Nucleus accumbens (tissue), 56 donors: ENCODE results near the gene SMARCAL1.

Source experiments
- DNase-seq, 56 donors: peaks; one replicate each; lab custom pipeline; 2025; lab: John Stamatoyannopoulos, UW

SMARCAL1 gene

DNA sequence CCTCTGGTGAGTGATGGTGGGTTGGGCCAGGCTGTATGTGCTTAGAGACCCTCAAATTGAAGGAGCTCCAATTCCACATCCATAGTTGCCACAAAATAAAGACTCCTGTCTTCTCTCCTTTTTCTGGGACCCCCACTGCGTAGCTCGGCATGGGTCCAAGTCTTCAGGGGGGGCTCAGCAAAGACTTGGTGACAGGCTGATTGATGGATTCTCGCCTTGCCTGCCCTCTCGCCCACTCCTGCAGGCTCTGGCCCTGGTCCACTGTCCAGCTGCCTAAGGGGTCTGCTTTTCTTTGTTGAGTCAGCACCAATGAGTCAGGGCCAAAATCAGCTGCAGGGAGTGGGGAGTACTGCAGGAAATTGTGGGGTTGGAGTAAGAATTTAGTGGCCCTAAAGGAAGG is 107.8 kb downstream of the SMARCAL1 start:
- no peak for DNase-seq

DNA sequence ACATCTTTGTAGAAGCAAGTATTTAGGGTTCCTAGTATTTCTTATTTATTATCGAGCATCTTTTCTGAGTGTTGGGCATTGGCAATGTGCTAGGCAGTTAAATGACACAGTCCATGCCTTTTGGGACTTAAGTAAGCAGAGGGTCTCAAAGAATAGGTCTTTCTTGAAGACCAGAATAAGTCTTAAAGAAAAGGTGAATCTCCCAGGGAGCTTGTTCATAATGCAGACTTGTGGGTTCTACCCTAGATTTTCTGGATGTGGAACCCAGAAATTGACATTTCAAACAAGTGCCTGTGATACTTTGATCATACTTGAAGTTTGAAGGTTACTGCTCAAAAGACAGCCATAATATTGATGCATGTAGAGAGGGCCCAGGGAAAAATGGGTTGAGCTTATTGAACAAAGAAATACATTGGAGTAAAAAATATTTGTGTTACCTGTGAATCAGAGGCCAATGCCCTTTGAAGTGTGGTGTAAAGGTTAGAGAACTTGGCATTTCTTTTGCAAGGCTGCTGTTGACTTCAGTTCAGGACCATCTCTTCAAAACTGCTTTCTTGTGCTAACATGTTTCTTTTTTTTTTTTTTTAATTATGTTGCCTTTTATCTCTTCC is 110.7 kb downstream of the SMARCAL1 start:
- DNase-seq = no peak

DNA sequence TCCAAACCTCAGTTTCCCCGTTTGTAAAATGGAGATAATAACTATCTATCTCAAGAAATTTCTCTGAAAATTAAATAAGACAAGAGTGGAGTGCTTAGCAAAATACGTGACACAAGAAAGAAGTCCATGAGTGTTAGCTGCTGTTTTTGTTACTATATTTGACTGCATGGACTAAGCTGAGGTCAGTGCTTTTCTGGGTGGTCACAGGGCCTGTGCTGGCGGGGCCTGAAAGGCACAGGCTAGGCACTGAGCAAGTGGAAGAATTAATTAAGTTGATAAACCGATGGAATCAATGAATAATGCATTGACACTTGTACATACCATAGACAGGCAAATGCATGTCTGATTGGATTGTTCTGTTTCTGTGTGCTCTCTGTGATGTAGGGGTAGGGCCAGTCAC is 113.7 kb downstream of the SMARCAL1 start:
- DNase-seq = no peak

DNA sequence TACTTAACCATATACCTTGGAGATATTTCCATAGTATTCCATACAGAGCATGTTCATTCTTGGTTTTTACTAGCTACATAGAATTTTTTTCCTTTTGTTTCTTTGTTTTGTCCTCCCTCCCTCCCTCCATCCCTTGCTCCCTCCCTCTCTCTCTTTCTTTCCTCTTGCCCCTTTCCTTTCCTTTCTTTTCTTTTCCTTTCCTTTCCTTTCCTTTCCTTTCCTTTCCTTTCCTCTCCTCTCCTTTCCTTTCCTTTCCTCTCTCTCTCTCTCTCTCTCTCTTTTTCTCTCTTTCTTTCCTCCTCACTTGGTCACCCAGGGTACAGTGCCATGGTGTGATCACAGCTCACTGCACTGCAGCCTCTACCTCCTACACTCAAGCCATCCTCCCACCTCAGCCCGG is 114.7 kb downstream of the SMARCAL1 start:
- no peak for DNase-seq

DNA sequence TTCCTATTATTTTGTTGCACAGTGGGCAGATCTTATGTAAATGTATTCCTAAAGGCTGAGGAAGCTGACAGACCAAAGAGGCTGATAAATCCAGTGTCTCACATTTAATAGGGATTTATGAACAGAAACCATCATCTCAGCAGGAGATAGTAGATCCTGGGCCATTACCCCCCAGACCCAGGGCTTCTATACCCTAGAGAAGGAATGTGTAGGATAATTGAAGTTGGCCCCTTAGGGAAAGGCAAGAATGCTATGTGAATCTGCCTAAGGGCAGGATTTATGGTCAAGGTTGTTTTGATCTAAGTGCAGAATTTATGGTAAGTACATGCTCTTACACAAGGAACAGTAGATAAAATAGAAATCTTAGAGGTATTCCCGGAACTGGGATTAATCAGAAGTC is 115.3 kb downstream of the SMARCAL1 start:
- no peak for DNase-seq

DNA sequence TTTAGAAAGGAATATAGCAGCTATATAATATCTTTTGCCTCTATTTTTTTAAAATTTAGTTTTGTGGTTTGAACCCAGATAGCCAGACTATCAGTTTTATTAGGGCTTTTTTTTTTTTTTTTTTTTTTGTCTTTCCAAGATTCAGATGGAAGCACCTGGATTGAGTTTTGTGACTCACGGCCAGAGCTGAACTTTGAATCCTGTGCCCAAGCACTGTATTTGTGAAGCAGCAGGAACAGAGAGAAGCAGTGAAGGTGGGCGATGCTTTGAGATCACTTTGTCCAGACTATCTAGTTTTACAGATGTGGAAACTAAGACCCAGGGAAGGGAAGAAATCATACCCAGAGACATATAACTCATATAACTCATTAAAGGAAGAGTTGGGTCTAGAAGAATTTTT is 120.3 kb downstream of the SMARCAL1 start:
- no peak for DNase-seq
